Measurements from ENCODE around the gene DPP10.

- TF ChIP-seq ZNF114 (tag by site-specific recombination; IDR thresholded peaks at IDR 0.05) (no peak), ZNF174 (tag by site-specific recombination; IDR thresholded peaks at IDR 0.05) (no peak), CTCF (tag by site-specific recombination; IDR thresholded peaks at IDR 0.05) (no peak), PBX3 (CRISPR knock-in tag; IDR thresholded peaks at IDR 0.05) (no peak), ZNF26 (tag by site-specific recombination; IDR thresholded peaks at IDR 0.05) (no peak), ATF2 (tag by site-specific recombination; IDR thresholded peaks at IDR 0.05; ENCODE audit: low read depth) (no peak), ZNF148 (tag by site-specific recombination; IDR thresholded peaks at IDR 0.05; ENCODE audit: borderline replicate concordance) (no peak), ZNF175 (tag by site-specific recombination; IDR thresholded peaks at IDR 0.05) (no peak), ZNF23 (tag by site-specific recombination; IDR thresholded peaks at IDR 0.05; ENCODE audit: borderline replicate concordance) (no peak)
Observed at GRCh38 chr2:114400890-114401289, 41.6 kb upstream of the DPP10 start.
